ENCODE data around the gene CCDC178.

The CCDC178 gene

DNA sequence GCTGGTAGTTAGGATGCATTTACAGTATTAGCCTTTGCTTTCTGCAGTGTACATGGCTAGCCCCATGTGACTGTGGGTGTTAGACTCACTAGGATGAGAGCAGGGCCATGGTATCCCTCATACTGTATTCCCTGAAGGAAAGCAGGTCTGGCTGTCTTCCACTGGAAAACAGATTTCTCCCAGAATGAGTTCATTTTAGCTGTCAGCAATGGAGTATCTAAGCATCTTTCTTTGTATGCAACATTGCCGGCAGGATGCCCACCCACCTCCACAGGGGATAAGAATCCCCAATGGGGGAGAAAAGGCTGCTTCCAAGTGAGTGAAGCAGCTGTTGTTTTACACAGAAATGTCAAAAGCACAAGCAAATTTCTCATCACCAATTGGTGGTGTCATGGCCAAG lies 525.0 kb downstream of the CCDC178 start:
- no peak for DNase-seq (ENCODE audit: low spot score)

DNA sequence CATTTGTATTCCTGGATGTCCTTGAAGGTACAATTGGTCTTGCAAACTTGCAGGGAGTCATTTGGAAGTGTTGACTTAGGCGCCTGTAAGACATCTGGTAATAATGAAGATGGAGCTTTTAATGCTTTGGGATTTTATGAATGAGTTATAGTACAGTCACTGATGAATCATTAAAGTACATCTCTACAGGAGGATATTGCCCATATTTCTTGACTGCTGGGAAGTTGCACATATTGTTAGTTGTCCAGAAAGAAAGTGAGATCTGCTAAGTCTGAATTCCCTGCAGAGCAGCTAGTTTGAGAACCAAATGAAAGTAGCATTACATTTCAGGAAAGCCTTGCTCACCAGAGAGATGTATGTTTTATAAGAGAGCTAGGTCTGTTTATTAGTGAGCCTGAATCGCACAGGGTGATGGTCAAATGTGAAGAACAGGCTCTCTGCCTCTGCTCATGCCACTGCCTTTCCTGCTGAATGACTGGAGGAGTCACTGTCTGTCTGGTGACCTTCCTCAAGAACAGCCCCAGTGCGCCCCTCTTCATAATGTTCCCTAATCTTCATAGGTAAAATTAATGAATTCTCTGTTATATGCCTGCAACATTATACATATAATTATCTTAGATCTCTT lies 528.7 kb downstream of the CCDC178 start:
- no peak for DNase-seq (ENCODE audit: low spot score)

DNA sequence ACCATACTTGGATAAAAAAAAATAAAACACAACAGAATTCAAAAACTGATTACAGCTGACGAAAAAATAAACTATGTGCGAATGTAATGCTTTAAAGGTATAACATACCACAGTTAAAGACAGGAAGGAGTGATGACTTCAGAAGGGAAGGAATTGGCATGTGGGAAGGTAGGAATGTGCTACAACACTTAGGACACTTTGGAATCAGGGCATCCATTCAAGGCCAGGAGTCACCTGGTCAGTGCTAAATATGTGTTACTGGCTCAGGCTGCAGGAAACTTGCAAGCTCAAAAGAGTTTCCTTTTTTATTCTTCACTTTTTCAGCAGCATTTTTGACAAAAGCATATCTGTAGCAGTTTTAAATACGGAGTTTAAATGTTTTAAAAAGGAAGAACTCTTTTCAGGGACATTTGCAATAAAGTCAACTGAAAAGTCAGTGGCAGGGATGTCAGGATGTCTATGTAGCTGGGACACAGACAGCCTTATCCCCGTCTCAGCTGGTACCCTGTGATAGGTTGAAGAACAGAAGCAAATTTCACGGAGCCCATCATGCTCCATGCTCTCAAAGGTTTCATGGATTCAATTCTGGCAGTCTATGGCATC lies 529.7 kb downstream of the CCDC178 start:
- no peak for DNase-seq (ENCODE audit: low spot score)

DNA sequence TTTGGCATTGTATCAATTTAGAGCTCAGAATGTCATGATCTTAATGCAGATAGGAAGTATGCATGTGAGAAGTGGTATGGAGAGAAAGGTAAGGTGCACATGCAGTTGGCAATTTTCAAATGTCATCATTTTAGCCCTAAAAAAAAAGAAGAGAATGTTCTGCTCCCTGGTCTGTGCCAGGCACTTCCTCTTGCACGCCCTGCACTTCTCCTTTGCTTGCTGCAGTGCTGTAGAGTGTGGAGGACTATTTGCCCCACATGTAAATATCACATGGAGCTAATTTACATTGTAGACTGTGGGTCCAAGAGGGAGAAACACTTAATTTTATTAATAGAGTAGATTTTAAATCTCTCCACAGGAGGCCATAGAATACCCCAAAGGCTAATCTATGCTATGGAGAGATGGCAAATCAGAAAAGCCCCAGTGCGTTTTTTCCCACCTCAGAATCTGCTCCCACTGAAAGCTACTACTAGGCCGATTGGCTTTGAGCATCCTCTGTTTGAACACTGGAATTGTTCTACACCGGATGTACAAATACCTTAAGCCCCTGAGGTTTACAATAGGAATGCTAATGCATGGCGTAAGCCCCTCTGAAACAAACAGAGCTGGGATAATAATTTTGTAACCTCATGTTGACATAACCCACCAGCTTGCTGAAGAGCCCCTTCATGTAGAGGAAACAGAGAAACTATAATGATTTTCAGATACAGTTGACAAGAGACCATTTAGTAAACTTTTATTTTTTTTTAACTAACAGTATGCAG lies 530.5 kb downstream of the CCDC178 start:
- no peak for DNase-seq (ENCODE audit: low spot score)

DNA sequence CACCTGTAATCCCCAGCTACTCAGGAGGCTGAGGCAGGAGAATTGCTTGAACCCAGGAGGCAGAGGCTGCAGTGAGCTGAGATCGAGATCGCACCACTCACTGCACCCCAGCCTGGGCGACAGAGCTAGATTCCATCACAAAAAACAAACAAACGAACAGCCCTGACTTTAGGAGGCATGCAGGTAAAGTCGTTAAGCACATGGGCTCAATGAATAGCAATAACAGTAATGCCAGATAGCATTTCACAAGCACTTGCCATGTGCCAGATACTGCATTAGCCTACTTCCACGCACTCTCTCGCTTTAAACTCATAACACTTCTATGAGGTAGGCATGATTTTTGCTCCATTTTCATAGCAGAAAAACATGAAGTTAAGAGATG lies 532.1 kb downstream of the CCDC178 start:
- DNase-seq (ENCODE audit: low spot score): no peak

GRCh38 chr18:32907648-32908423 lies 532.7 kb downstream of the CCDC178 start:
- DNase-seq (ENCODE audit: low spot score): no peak

- DNase-seq (ENCODE audit: low spot score): no peak
Observed at GRCh38 chr18:32907311-32907585, 533.3 kb downstream of the CCDC178 start.

GRCh38 chr18:32906506-32907310 lies 533.8 kb downstream of the CCDC178 start:
- no peak for DNase-seq (ENCODE audit: low spot score)

DNA sequence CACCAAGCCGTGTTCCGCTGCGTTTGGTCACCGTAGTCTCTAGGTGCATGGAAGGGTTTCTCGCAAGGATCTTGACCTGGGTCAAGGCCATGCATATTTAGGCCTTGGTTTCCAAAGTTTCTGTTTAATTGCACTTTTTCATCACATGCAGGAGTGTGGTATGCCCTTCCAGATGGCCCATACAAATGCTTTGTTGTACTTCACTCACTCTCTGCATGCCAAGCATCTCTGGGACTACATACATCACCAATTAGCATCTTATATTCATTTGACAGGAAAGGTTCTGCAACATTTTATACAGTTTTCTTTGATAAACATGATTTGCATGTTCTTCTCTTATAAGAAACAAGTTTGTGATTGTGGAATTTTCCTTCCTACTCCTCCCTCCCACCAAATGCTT lies 534.9 kb downstream of the CCDC178 start:
- DNase-seq (ENCODE audit: low spot score): no peak

DNA sequence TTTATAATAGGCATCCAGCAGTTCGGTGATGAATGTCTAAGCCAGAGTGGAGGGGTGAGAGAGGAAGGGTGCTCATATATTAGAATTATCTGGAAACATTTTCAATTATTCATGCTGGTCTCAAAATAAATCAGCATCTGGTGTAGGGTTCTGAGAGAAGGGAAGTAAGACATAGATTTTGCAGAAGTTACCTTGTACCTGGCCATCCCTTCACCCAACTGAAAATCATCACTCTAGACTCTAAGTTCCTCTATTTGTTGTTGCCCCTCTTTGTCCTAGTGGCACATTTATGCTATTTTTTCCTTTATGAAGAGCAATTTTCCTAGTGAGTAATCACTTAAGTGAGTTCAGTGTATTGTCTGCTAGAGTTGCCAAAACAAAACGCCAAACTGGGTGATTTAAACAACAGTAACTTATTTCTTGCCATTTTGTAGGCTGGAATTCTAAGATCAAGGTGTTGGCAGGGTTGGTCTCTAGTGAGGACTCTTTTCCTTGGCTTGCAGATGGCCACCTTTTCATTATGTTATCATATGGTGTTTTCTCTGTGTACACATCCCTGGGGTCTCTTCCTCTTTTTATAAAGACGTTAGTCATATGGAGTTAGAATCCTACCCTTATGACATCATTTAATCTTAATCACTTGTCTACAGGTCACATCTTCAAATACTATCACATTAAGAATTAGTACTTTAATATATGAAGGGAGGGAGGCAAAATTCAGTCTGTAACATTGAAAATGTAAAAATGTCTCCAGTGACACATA lies 537.8 kb downstream of the CCDC178 start:
- no peak for DNase-seq (ENCODE audit: low spot score)

GRCh38 chr18:32899819-32900218 lies 540.7 kb downstream of the CCDC178 start:
- no peak for DNase-seq (ENCODE audit: low spot score)

GRCh38 chr18:32896776-32897547 lies 543.6 kb downstream of the CCDC178 start:
- no peak for DNase-seq (ENCODE audit: low spot score)

- DNase-seq (ENCODE audit: low spot score): no peak
Observed at GRCh38 chr18:32893915-32894314, 546.6 kb downstream of the CCDC178 start.

- no peak for DNase-seq (ENCODE audit: low spot score)
Observed at GRCh38 chr18:32891797-32892196, 548.7 kb downstream of the CCDC178 start.

DNA sequence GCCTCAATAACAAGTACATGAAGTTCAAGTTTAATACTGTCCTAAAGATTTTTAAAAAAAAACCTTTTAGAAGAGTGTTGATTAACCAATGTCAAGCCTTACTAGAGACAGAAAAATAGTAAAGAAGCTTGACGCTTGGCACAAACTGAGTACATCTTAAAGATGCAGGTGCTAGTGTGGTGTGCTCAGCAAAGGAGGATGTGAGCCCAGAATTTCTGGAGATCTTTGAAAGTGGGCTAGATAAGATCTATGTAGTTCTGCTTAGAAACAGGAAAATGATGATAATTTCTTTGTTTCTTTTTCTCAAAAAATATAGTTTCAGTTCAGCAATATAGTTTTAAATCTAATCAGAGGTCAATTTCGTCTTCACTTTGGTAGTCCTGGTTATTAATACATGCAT lies 549.4 kb downstream of the CCDC178 start:
- DNase-seq (ENCODE audit: low spot score): no peak

DNA sequence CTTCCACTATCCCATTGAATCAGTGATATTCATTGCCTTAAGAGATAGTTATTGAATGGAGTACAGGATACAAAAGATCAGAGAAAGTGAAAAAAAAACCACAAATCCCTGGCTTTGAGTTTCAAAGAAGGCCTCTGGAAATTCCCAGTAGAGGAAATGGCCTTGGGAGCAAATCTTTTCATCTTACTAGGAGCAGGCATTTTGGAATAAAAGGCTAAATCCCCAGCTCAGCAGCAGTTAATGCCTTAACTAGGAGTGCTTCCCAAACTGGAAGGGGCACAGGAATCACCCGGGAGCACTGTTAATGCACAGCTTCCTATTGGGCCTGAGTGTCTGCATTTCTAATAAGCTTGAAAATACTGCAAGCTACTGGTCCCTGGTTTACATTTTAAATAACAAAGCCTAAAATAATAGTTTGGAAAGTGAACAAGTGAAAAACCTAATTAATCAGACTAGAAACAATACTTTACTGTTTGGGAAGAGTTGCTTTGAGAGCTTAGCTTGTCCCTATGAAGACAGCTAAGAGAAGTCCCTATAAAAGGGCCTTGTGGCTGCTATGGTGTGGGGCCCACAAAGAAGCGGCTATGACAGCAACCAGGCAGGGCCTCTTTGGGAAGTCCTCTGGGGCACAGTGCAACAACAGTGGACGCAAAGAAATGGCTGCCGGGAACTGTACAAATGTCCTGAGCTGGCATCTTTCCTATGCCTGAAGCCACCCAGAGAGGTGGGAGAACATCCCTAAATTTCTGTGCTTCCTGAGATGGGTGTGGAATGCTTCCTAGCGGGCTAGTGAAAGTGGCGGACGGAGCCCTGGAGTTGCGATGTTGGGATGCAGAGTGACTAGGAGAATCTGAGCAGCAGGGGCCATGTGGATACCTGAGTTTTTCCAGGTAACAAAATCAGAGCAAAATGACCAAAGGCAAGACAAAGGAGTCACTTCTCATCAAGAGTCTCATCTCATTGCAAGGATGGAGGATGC lies 550.6 kb downstream of the CCDC178 start:
- no peak for DNase-seq (ENCODE audit: low spot score)

- DNase-seq (ENCODE audit: low spot score): no peak
Observed at GRCh38 chr18:32888306-32888705, 552.2 kb downstream of the CCDC178 start.
